Fibroblast of lung (primary cell): ENCODE measurements around the gene SELENOO. TPM values are rescaled to one million over a fixed set of nuclear protein-coding genes. Genes with fewer than 3 reads are reported as not detected.
A peak's percentile ranks its signal among the peaks of the same experiment; 100 is the strongest.

Experiments
- DNase-seq, 2 donors: peaks; one replicate each; pipeline versions ENCODE4 v3.0.0 to v3.0.0-alpha.2; 2010; ENCODE audit warnings: low read depth in 2 of 2
- H2AFZ ChIP-seq: 2 replicates; pipeline ENCODE4 v1.5.1; 2012; ENCODE audit warnings: low read length, control low read depth, inconsistent platforms
- H3K27ac ChIP-seq: 2 replicates; pipeline ENCODE4 v1.5.1; 2011; ENCODE audit warnings: low read length, control low read depth; ENCODE audit not compliant: insufficient read depth
- H3K27me3 ChIP-seq: 2 replicates; pipeline ENCODE4 v1.5.1; 2011; ENCODE audit warnings: mild to moderate bottlenecking, low read length; ENCODE audit not compliant: control insufficient read depth, insufficient read depth
- H3K36me3 ChIP-seq: 2 replicates; pipeline ENCODE4 v1.5.1; 2011; ENCODE audit warnings: low read length; ENCODE audit not compliant: control insufficient read depth, insufficient read depth
- H3K4me1 ChIP-seq: 2 replicates; pipeline ENCODE4 v1.5.1; 2011; ENCODE audit warnings: low read length; ENCODE audit not compliant: control insufficient read depth, insufficient read depth; ENCODE audit errors: extremely low read depth
- H3K4me2 ChIP-seq: 2 replicates; pipeline ENCODE4 v1.5.1; 2011; ENCODE audit warnings: low read length, control low read depth; ENCODE audit not compliant: insufficient read depth; ENCODE audit errors: extremely low read depth
- H3K4me3 ChIP-seq, 4 experiments: fragments of 200-600 bp in 1 of 4; sonication (generic) in 1 of 4; replicated peaks in 1 of 4; 2 replicates each; pipeline ENCODE4 v1.5.1; 2011 to 2016; ENCODE audit warnings: low read length in 4 of 4, low read depth in 3 of 4, mild to moderate bottlenecking in 3 of 4, control low read depth in 2 of 4, inconsistent platforms in 1 of 4, mixed read lengths in 1 of 4; ENCODE audit not compliant: insufficient read depth in 1 of 4; ENCODE audit errors: control extremely low read depth in 1 of 4
- H3K79me2 ChIP-seq: 2 replicates; pipeline ENCODE4 v1.5.1; 2012; ENCODE audit warnings: mild to moderate bottlenecking, low read length, inconsistent platforms; ENCODE audit not compliant: control insufficient read depth, insufficient read depth
- H3K9ac ChIP-seq: 2 replicates; pipeline ENCODE4 v1.5.1; 2011; ENCODE audit warnings: mild to moderate bottlenecking, low read length, control low read depth; ENCODE audit not compliant: insufficient read depth
- H3K9me3 ChIP-seq: 2 replicates; pipeline ENCODE4 v1.5.1; 2012; ENCODE audit warnings: low read depth, low read length; ENCODE audit not compliant: control insufficient read depth, insufficient read depth
- H4K20me1 ChIP-seq: 2 replicates; pipeline ENCODE4 v1.5.1; 2011; ENCODE audit warnings: low read length; ENCODE audit not compliant: control insufficient read depth, insufficient read depth; ENCODE audit errors: extremely low read depth
- CTCF ChIP-seq, 2 donors: IDR thresholded peaks in 1 of 2; conservative IDR thresholded peaks in 1 of 2; 1 replicate in 1 of 2; 2 replicates in 1 of 2; pipeline ENCODE4 v1.5.1; 2011 to 2012; ENCODE audit warnings: low read length in 2 of 2, control low read depth in 1 of 2, inconsistent platforms in 1 of 2, low read depth in 1 of 2, mild to moderate bottlenecking in 1 of 2
- EZH2 ChIP-seq: IDR thresholded peaks from 2 replicates; pipeline ENCODE4 v1.5.1; 2012; ENCODE audit warnings: low read length, control low read depth, mild to moderate bottlenecking; ENCODE audit errors: missing control alignments
- polyA plus RNA-seq, 2 donors: library from polyadenylated mRNA; depleted of rRNA in 1 of 2; stranded (reverse) in 1 of 2; unstranded in 1 of 2; fragments of >200 nt; gene quantifications; 2 replicates each; pipeline ENCODE4 v1.2.1, GENCODE V29; 2011 to 2012; ENCODE audit warnings: missing spikeins in 1 of 2
- total RNA-seq: library from RNA; depleted of rRNA; stranded (reverse); fragments of >200 nt; gene quantifications from 2 replicates; pipeline ENCODE4 v1.2.1, GENCODE V29; 2014

SELENOO gene
- total and polyA plus RNA-seq, 2 donors (not counting 1 experiment from before 2014, with no cell fraction given): 8.3 to 20.1 TPM

GRCh38 chr22:50205781-50206569 lies 5.2 kb downstream of the SELENOO start:
- H3K27ac ChIP-seq: no peak overlapping the region
- no peak overlapping the region for H3K4me2 ChIP-seq
- no peaks in the 10 kb centered on the region for H3K27me3 ChIP-seq
- no peak overlapping the region for H3K4me3 ChIP-seq
- peaks cover 22% of the 10 kb centered on the region for H3K79me2 ChIP-seq
- DNase-seq: no peak
- no peaks in the 10 kb centered on the region for H3K9me3 ChIP-seq
- H4K20me1 ChIP-seq: no peaks in the 10 kb centered on the region
- H3K36me3 ChIP-seq: peaks cover 22% of the 10 kb centered on the region
- TF ChIP-seq CTCF (conservative IDR thresholded peaks at IDR 0.05 in 1 of 2, IDR thresholded peaks at IDR 0.05 in 1 of 2; ENCODE audit: low read depth in 1 of 2, low read length in 2 of 2): no peak
- TF ChIP-seq EZH2: no peak
- peaks cover 2% of the 10 kb centered on the region for H3K4me1 ChIP-seq
- no peak overlapping the region for H3K9ac ChIP-seq
- no peak overlapping the region for H2AFZ ChIP-seq

- no peak overlapping the region for H3K9ac ChIP-seq
- no peaks in the 10 kb centered on the region for H4K20me1 ChIP-seq
- peaks cover 25% of the 10 kb centered on the region for H3K36me3 ChIP-seq
- no peak overlapping the region for H3K4me3 ChIP-seq
- no peaks in the 10 kb centered on the region for H3K9me3 ChIP-seq
- H3K27ac ChIP-seq: no peak overlapping the region
- no peak overlapping the region for H3K4me2 ChIP-seq
- peak; percentile 35 to 49 for DNase-seq
- H3K79me2 ChIP-seq: peaks cover 19% of the 10 kb centered on the region
- H3K27me3 ChIP-seq: no peaks in the 10 kb centered on the region
- no peak overlapping the region for H2AFZ ChIP-seq
- peak; percentile 23 to 39 for TF ChIP-seq CTCF (conservative IDR thresholded peaks at IDR 0.05 in 1 of 2, IDR thresholded peaks at IDR 0.05 in 1 of 2; ENCODE audit: low read depth in 1 of 2, low read length in 2 of 2)
- no peak for TF ChIP-seq EZH2
- peaks cover 2% of the 10 kb centered on the region for H3K4me1 ChIP-seq
Observed at GRCh38 chr22:50206599-50206998, 5.8 kb downstream of the SELENOO start.

DNA sequence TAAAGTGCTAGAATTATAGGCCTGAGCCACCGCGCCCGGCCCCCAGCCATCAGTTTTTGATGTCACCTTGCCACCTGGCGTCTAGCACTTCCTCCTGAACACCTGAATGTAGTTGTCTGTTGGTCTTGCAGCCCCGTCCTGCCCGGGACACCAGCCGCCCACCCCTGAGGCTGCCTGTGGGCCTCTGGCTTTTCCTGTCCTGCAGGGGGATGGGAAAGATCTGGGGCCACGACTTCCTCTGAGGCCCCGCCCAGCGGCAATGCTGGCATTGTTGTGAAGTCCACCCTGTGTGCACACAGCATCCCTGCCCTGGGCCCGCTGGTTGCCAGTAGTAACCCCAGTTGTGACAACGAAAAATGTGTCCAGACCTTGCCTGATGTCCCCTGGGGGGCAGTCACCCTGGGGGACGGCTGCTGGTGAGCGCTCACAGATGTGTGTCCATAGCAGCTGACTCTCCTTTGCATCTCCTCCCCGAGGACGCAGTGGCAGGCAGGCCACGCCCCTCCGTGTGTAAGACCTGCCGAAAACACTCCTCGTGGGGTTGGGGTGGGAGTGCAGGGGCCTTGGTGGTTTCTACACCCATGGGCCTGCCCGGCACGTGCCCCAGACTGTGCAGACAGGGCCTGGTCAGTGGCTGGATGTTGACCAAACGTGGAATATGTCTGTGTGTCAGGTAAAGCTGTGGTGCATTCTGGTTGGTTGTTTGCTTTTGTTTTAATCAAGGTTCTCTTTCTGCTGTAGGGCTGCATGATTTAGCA lies 6.8 kb downstream of the SELENOO start:
- no peaks in the 10 kb centered on the region for H3K27me3 ChIP-seq
- H4K20me1 ChIP-seq: no peaks in the 10 kb centered on the region
- H2AFZ ChIP-seq: no peak overlapping the region
- H3K9me3 ChIP-seq: no peaks in the 10 kb centered on the region
- H3K27ac ChIP-seq: no peak overlapping the region
- no peak overlapping the region for H3K9ac ChIP-seq
- no peak overlapping the region for H3K4me2 ChIP-seq
- no peak for DNase-seq
- H3K4me3 ChIP-seq: no peak overlapping the region
- H3K79me2 ChIP-seq: peaks cover 18% of the 10 kb centered on the region
- TF ChIP-seq CTCF (conservative IDR thresholded peaks at IDR 0.05 in 1 of 2, IDR thresholded peaks at IDR 0.05 in 1 of 2; ENCODE audit: low read depth in 1 of 2, low read length in 2 of 2): no peak
- no peak for TF ChIP-seq EZH2
- H3K4me1 ChIP-seq: no peaks in the 10 kb centered on the region
- peaks cover 27% of the 10 kb centered on the region for H3K36me3 ChIP-seq
